GM23338 (cell line): Measurements from ENCODE around the gene CAPN1. TPM values are rescaled to one million over a fixed set of nuclear protein-coding genes. Genes with fewer than 3 reads are reported as not detected.

Source experiments
- ATAC-seq: fragments of 200-7000 bp; cut with Tn5 transposase; 3 replicates; pipeline ENCODE4 v1.9.1; 2020
- DNase-seq: peaks from one replicate; pipeline ENCODE4 v3.0.0-alpha.2; 2015; ENCODE audit warnings: low spot score
- H2AFZ ChIP-seq: fragments of 200-600 bp; sonication (generic); 2 replicates; pipeline ENCODE4 v1.8.0; 2016; ENCODE audit warnings: antibody characterized with exemption, mild to moderate bottlenecking, moderate library complexity
- H3F3A ChIP-seq: fragments of 200-600 bp; sonication (generic); replicated peaks from 2 replicates; pipeline ENCODE4 v1.8.0; 2017; ENCODE audit warnings: antibody characterized with exemption, mixed run types, low read depth
- H3K27ac ChIP-seq: fragments of 200-600 bp; sonication (generic); 2 replicates; pipeline ENCODE4 v1.6.1; 2016; ENCODE audit warnings: low read depth
- H3K27me3 ChIP-seq: fragments of 200-600 bp; sonication (generic); 2 replicates; pipeline ENCODE4 v1.8.0; 2016; ENCODE audit warnings: mild to moderate bottlenecking, mixed run types, moderate library complexity; ENCODE audit not compliant: insufficient read depth
- H3K36me3 ChIP-seq: fragments of 200-600 bp; sonication (generic); 2 replicates; pipeline ENCODE4 v1.8.0; 2016; ENCODE audit warnings: mild to moderate bottlenecking; ENCODE audit not compliant: insufficient read depth
- H3K4me1 ChIP-seq: fragments of 200-600 bp; sonication (generic); 2 replicates; pipeline ENCODE4 v1.8.0; 2016; ENCODE audit warnings: mild to moderate bottlenecking, moderate library complexity; ENCODE audit not compliant: insufficient read depth
- H3K4me2 ChIP-seq: fragments of 200-600 bp; sonication (generic); 2 replicates; pipeline ENCODE4 v1.7.1; 2017; ENCODE audit warnings: mixed run types
- H3K4me3 ChIP-seq: fragments of 200-600 bp; sonication (generic); 2 replicates; pipeline ENCODE4 v1.6.1; 2016; ENCODE audit warnings: mixed run types
- H3K79me2 ChIP-seq: fragments of 200-600 bp; sonication (generic); replicated peaks from 2 replicates; pipeline ENCODE4 v1.8.0; 2017; ENCODE audit warnings: mild to moderate bottlenecking; ENCODE audit not compliant: insufficient read depth
- H3K9me2 ChIP-seq: fragments of 200-600 bp; sonication (generic); 2 replicates; pipeline ENCODE4 v1.8.0; 2017; ENCODE audit not compliant: insufficient read depth
- H4K20me1 ChIP-seq: fragments of 200-600 bp; sonication (generic); replicated peaks from 2 replicates; pipeline ENCODE4 v1.8.0; 2017; ENCODE audit warnings: mild to moderate bottlenecking; ENCODE audit not compliant: insufficient read depth
- H3K27ac Mint-ChIP-seq: 2 replicates; pipeline ENCODE4 v1.8.0; 2020; ENCODE audit warnings: inconsistent platforms, mild to moderate bottlenecking, moderate library complexity, mixed read lengths
- H3K27me3 Mint-ChIP-seq: 3 replicates; pipeline ENCODE4 v1.8.0; 2022; ENCODE audit warnings: low read depth, mild to moderate bottlenecking, moderate library complexity, mixed read lengths, inconsistent platforms; ENCODE audit not compliant: insufficient read depth, poor library complexity
- H3K36me3 Mint-ChIP-seq: 3 replicates; pipeline ENCODE4 v1.8.0; 2021; ENCODE audit warnings: low read depth, mild to moderate bottlenecking, inconsistent platforms, moderate library complexity, mixed read lengths
- H3K4me1 Mint-ChIP-seq: 3 replicates; pipeline ENCODE4 v1.8.0; 2020; ENCODE audit warnings: mild to moderate bottlenecking, inconsistent platforms, mixed read lengths
- H3K4me3 Mint-ChIP-seq: 3 replicates; pipeline ENCODE4 v1.8.0; 2021; ENCODE audit warnings: moderate library complexity, mild to moderate bottlenecking, inconsistent platforms, mixed read lengths
- H3K9me3 Mint-ChIP-seq: 3 replicates; pipeline ENCODE4 v1.8.0; 2020; ENCODE audit warnings: moderate library complexity, mild to moderate bottlenecking, inconsistent platforms, mixed read lengths
- CTCF ChIP-seq, 2 experiments: fragments of 200-600 bp in 1 of 2; sonication (generic) in 1 of 2; conservative IDR thresholded peaks; 2 replicates each; pipeline versions ENCODE4 v1.5.1 to v1.6.1; 2016 to 2017; ENCODE audit warnings: antibody characterized with exemption in 2 of 2, low read depth in 2 of 2, mild to moderate bottlenecking in 2 of 2, moderate library complexity in 1 of 2
- ZNF331 ChIP-seq: fragments of 250-450 bp; sonication (Bioruptor Pico); IDR thresholded peaks from 2 replicates; pipeline ENCODE4 v1.5.0; 2020; ENCODE audit warnings: low read depth, mild to moderate bottlenecking, moderate library complexity
- ZNF462 ChIP-seq: fragments of 250-450 bp; sonication (Bioruptor Pico); IDR thresholded peaks from 2 replicates; pipeline ENCODE4 v1.5.0; 2020; ENCODE audit warnings: mild to moderate bottlenecking, moderate library complexity
- polyA plus RNA-seq: library from polyadenylated mRNA; unstranded; fragments of >200 nt; fragmentation: Nextera tagmentation; extraction: Ambion mirVana; gene quantifications from 2 replicates; pipeline ENCODE4 v1.2.1, GENCODE V29; 2016
- total RNA-seq: library from RNA; depleted of rRNA; stranded (reverse); fragments of >200 nt; shearing (Covaris generic); gene quantifications from 2 replicates; pipeline ENCODE4 v1.2.3, GENCODE V29; 2014
- TF ChIP-seq, protein P1 (sequence below): IDR thresholded peaks from one replicate; pipeline ENCODE4 v1.6.1; 2018; ENCODE audit warnings: antibody characterized with exemption; ENCODE audit not compliant: unreplicated experiment

CAPN1 gene
- total and polyA plus RNA-seq, 2 experiments from 2014 or later = 67.3 to 277 TPM

- H3K27me3 ChIP-seq = no peaks in the 10 kb centered on the region
- peaks cover 57% of the 10 kb centered on the region for H3K4me1 Mint-ChIP-seq
- H4K20me1 ChIP-seq = no peaks in the 10 kb centered on the region
- H3K4me3 Mint-ChIP-seq = peak overlapping the region; percentile 58
- peak overlapping the region; percentile 64; the same call in 1 of the 2 replicates for H3K4me2 ChIP-seq
- H3K36me3 ChIP-seq = no peaks in the 10 kb centered on the region
- H3K79me2 ChIP-seq = no peaks in the 10 kb centered on the region
- peak overlapping the region; percentile 36; the same call in 1 of the 2 replicates for H3K27ac ChIP-seq
- no peaks in the 10 kb centered on the region for H3K9me2 ChIP-seq
- H3F3A ChIP-seq = peaks cover 22% of the 10 kb centered on the region
- TF ChIP-seq, protein P1, sequence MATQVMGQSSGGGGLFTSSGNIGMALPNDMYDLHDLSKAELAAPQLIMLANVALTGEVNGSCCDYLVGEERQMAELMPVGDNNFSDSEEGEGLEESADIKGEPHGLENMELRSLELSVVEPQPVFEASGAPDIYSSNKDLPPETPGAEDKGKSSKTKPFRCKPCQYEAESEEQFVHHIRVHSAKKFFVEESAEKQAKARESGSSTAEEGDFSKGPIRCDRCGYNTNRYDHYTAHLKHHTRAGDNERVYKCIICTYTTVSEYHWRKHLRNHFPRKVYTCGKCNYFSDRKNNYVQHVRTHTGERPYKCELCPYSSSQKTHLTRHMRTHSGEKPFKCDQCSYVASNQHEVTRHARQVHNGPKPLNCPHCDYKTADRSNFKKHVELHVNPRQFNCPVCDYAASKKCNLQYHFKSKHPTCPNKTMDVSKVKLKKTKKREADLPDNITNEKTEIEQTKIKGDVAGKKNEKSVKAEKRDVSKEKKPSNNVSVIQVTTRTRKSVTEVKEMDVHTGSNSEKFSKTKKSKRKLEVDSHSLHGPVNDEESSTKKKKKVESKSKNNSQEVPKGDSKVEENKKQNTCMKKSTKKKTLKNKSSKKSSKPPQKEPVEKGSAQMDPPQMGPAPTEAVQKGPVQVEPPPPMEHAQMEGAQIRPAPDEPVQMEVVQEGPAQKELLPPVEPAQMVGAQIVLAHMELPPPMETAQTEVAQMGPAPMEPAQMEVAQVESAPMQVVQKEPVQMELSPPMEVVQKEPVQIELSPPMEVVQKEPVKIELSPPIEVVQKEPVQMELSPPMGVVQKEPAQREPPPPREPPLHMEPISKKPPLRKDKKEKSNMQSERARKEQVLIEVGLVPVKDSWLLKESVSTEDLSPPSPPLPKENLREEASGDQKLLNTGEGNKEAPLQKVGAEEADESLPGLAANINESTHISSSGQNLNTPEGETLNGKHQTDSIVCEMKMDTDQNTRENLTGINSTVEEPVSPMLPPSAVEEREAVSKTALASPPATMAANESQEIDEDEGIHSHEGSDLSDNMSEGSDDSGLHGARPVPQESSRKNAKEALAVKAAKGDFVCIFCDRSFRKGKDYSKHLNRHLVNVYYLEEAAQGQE = no peak
- peaks cover 20% of the 10 kb centered on the region for H3K27me3 Mint-ChIP-seq
- peak overlapping the region; percentile 37 for H3K27ac Mint-ChIP-seq
- peaks cover 37% of the 10 kb centered on the region for H3K4me1 ChIP-seq
- DNase-seq (no peak), ATAC-seq (no peak)
- H2AFZ ChIP-seq = no peak overlapping the region
- H3K36me3 Mint-ChIP-seq = peaks cover 13% of the 10 kb centered on the region
- no peaks in the 10 kb centered on the region for H3K9me3 Mint-ChIP-seq
- H3K4me3 ChIP-seq = 0 out of 2 replicates have a peak overlapping the region, but pooled peaks have one; percentile 23
These were observed 33.8 kb downstream of the CAPN1 start for GRCh38 chr11:65215441-65216076.

GRCh38 chr11:65216830-65217229, 35.1 kb downstream of the CAPN1 start:
- H3K4me3 Mint-ChIP-seq = no peak overlapping the region
- no peaks in the 10 kb centered on the region for H3K36me3 ChIP-seq
- H3K4me3 ChIP-seq = no peak overlapping the region
- H3K4me1 ChIP-seq = peaks cover 32% of the 10 kb centered on the region
- peaks cover 20% of the 10 kb centered on the region for H3K27me3 Mint-ChIP-seq
- no peaks in the 10 kb centered on the region for H3K79me2 ChIP-seq
- ATAC-seq (no peak), DNase-seq (no peak)
- no peak overlapping the region for H3K27ac ChIP-seq
- H3F3A ChIP-seq = peaks cover 22% of the 10 kb centered on the region
- peaks cover 51% of the 10 kb centered on the region for H3K4me1 Mint-ChIP-seq
- H3K9me2 ChIP-seq = no peaks in the 10 kb centered on the region
- no peak overlapping the region for H2AFZ ChIP-seq
- H3K9me3 Mint-ChIP-seq = no peaks in the 10 kb centered on the region
- H3K27me3 ChIP-seq = no peaks in the 10 kb centered on the region
- H3K4me2 ChIP-seq = no peak overlapping the region
- H4K20me1 ChIP-seq = no peaks in the 10 kb centered on the region
- H3K27ac Mint-ChIP-seq = 0 out of 2 replicates have a peak overlapping the region, but pooled peaks have one; percentile 36
- peaks cover 8% of the 10 kb centered on the region for H3K36me3 Mint-ChIP-seq
- TF ChIP-seq ZNF462 (CRISPR knock-in tag) (no peak), CTCF (conservative IDR thresholded peaks at IDR 0.05; ENCODE audit: low read depth in 2 of 2) (no peak), ZNF331 (CRISPR knock-in tag) (no peak)
- TF ChIP-seq, protein P1 = no peak
